ENCODE measurements around the gene SETDB2. TPM values are rescaled to one million over a fixed set of nuclear protein-coding genes. Genes with fewer than 3 reads are reported as not detected.

Gene SETDB2
- total and polyA plus RNA-seq, 5 donors from 2014 or later = 11.0 to 24.4 (median 15.0) TPM

DNA sequence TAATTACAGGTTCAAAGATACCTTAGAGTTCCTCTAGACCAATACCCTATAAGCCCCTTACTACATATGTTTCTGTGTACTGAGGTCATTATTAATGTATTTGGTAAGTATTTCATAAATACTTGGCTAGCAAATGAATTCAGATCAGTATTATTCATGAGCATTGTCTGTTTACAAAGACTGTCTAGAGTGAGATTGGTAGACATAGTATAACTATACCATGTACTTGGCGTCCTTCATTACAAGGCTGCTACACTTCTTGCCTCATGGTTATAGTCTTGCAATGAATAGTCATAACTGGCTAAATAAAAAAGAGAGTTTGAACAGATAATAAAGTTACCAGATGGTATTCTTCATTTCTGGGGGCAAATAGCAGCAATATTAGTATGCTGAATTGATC, 12.1 kb downstream of the SETDB2 start:
- Histone ChIP-seq H3K27ac (ENCODE audit: insufficient read depth, low read length, poor library complexity, severe bottlenecking) (no peak overlapping the region), H3K9me3 (ENCODE audit: control insufficient read depth in 2 of 2, low read length in 2 of 2) (no peaks in the 10 kb centered on the region), H3K4me1 (ENCODE audit: control insufficient read depth, insufficient read depth, low read length, poor library complexity, severe bottlenecking) (peaks cover 22% of the 10 kb centered on the region), H3K36me3 (ENCODE audit: control insufficient read depth, insufficient read depth, low read length) (peaks cover 15% of the 10 kb centered on the region), H3K27me3 (ENCODE audit: control insufficient read depth, insufficient read depth, low read length) (no peaks in the 10 kb centered on the region), H3K4me3 (ENCODE audit: low read depth, low read length) (no peak overlapping the region)
- peak overlapping the region in 1 of 3 donors; percentile 74 for H3K27ac Mint-ChIP-seq
- H3K4me3 Mint-ChIP-seq = peak overlapping the region in 2 of 4 donors; percentile 3 to 43
- DNase-seq (no peak), ATAC-seq (ENCODE audit: low read depth in 2 of 2) (no peak)
- no peaks in the 10 kb centered on the region for H3K9me3 Mint-ChIP-seq
- H3K36me3 Mint-ChIP-seq = peaks cover 32% of the 10 kb centered on the region
- H3K27me3 Mint-ChIP-seq = no peaks in the 10 kb centered on the region
- H3K4me1 Mint-ChIP-seq = peaks cover 5 to 49% (median 39%) of the 10 kb centered on the region in 4 donors

DNA sequence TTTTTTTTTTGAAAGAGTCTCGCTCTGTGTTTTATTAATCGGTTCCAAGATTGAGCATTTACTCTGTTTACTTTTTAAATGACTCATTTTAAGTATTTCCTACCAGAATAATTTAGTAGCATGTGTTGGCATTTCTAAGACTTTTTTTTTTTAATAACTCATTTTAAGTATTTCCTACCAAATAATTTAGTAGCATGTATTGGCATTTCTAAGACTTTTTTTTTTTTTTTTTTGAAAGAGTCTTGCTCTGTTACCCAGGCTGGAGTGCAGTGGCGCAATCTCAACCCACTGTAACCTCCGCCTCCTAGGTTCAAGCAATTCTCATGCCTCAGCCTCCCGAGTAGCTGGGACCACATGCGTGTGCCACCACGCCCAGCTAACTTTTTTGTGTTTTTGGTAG, 13.1 kb downstream of the SETDB2 start:
- Histone ChIP-seq H3K9me3 (ENCODE audit: control insufficient read depth in 2 of 2, low read length in 2 of 2) (peaks cover 4% of the 10 kb centered on the region in 2 experiments), H3K4me3 (ENCODE audit: low read depth, low read length) (no peak overlapping the region), H3K4me1 (ENCODE audit: control insufficient read depth, insufficient read depth, low read length, poor library complexity, severe bottlenecking) (peaks cover 22% of the 10 kb centered on the region), H3K27ac (ENCODE audit: insufficient read depth, low read length, poor library complexity, severe bottlenecking) (no peak overlapping the region), H3K27me3 (ENCODE audit: control insufficient read depth, insufficient read depth, low read length) (no peaks in the 10 kb centered on the region), H3K36me3 (ENCODE audit: control insufficient read depth, insufficient read depth, low read length) (peaks cover 25% of the 10 kb centered on the region)
- peaks cover 0 to 2% (median 0%) of the 10 kb centered on the region in 7 donors for H3K9me3 Mint-ChIP-seq
- no peak overlapping the region for H3K4me3 Mint-ChIP-seq
- no peaks in the 10 kb centered on the region for H3K27me3 Mint-ChIP-seq
- peaks cover 42% of the 10 kb centered on the region for H3K36me3 Mint-ChIP-seq
- ATAC-seq (ENCODE audit: low read depth in 2 of 2) = no peak
- H3K27ac Mint-ChIP-seq = peak overlapping the region in 1 of 3 donors; percentile 74
- no peak for DNase-seq
- H3K4me1 Mint-ChIP-seq = peaks cover 5 to 49% (median 35%) of the 10 kb centered on the region in 4 donors

GRCh38 chr13:49459580-49459979, 15.5 kb downstream of the SETDB2 start:
- H3K36me3 Mint-ChIP-seq = peaks cover 52% of the 10 kb centered on the region
- peaks cover 12 to 17% of the 10 kb centered on the region in 2 experiments for H3K9me3 ChIP-seq (ENCODE audit: control insufficient read depth in 2 of 2, low read length in 2 of 2)
- H3K4me1 ChIP-seq (ENCODE audit: control insufficient read depth, insufficient read depth, low read length, poor library complexity, severe bottlenecking) = peaks cover 13% of the 10 kb centered on the region
- no peak overlapping the region for H3K27ac ChIP-seq (ENCODE audit: insufficient read depth, low read length, poor library complexity, severe bottlenecking)
- ATAC-seq (ENCODE audit: low read depth in 2 of 2) (no peak), DNase-seq (no peak)
- no peaks in the 10 kb centered on the region for H3K27me3 ChIP-seq (ENCODE audit: control insufficient read depth, insufficient read depth, low read length)
- no peak overlapping the region for H3K27ac Mint-ChIP-seq
- H3K4me3 Mint-ChIP-seq = no peak overlapping the region
- peaks cover 44% of the 10 kb centered on the region for H3K36me3 ChIP-seq (ENCODE audit: control insufficient read depth, insufficient read depth, low read length)
- H3K27me3 Mint-ChIP-seq = no peaks in the 10 kb centered on the region
- peaks cover 2 to 33% (median 25%) of the 10 kb centered on the region in 4 donors for H3K4me1 Mint-ChIP-seq
- H3K4me3 ChIP-seq (ENCODE audit: low read depth, low read length) = no peak overlapping the region
- H3K9me3 Mint-ChIP-seq = peaks cover 0 to 12% (median 4%) of the 10 kb centered on the region in 7 donors

DNA sequence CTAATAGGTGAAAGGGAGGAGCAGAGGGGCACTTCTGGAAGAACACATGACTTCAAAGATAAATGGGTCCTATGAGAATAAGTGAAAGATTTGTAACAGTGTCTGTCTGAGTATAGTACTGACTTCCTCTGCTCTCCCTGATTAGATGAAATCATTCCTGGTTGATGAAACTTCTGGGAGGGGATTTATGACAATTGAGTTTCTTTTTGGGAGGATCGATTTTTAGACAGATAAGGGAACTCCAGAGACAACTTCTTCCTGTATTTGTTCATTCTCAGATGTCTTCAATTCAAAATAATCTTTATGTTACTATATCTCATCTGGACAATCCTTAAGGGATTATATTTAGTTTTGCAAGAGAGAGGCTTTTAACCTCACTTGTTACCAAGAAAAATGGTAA, 20.0 kb downstream of the SETDB2 start:
- H3K9me3 ChIP-seq (ENCODE audit: control insufficient read depth in 2 of 2, low read length in 2 of 2) = peaks cover 12 to 17% of the 10 kb centered on the region in 2 experiments
- Mint-ChIP-seq H3K27me3 (no peaks in the 10 kb centered on the region), H3K27ac (no peak overlapping the region), H3K9me3 (peaks cover 0 to 12% (median 4%) of the 10 kb centered on the region in 7 donors), H3K4me3 (no peak overlapping the region), H3K36me3 (peaks cover 58% of the 10 kb centered on the region), H3K4me1 (peaks cover 0 to 5% (median under 1%) of the 10 kb centered on the region in 4 donors)
- H3K27ac ChIP-seq (ENCODE audit: insufficient read depth, low read length, poor library complexity, severe bottlenecking) = no peak overlapping the region
- peaks cover 77% of the 10 kb centered on the region for H3K36me3 ChIP-seq (ENCODE audit: control insufficient read depth, insufficient read depth, low read length)
- DNase-seq (no peak), ATAC-seq (ENCODE audit: low read depth in 2 of 2) (no peak)
- H3K27me3 ChIP-seq (ENCODE audit: control insufficient read depth, insufficient read depth, low read length) = no peaks in the 10 kb centered on the region
- no peaks in the 10 kb centered on the region for H3K4me1 ChIP-seq (ENCODE audit: control insufficient read depth, insufficient read depth, low read length, poor library complexity, severe bottlenecking)
- H3K4me3 ChIP-seq (ENCODE audit: low read depth, low read length) = no peak overlapping the region

DNA sequence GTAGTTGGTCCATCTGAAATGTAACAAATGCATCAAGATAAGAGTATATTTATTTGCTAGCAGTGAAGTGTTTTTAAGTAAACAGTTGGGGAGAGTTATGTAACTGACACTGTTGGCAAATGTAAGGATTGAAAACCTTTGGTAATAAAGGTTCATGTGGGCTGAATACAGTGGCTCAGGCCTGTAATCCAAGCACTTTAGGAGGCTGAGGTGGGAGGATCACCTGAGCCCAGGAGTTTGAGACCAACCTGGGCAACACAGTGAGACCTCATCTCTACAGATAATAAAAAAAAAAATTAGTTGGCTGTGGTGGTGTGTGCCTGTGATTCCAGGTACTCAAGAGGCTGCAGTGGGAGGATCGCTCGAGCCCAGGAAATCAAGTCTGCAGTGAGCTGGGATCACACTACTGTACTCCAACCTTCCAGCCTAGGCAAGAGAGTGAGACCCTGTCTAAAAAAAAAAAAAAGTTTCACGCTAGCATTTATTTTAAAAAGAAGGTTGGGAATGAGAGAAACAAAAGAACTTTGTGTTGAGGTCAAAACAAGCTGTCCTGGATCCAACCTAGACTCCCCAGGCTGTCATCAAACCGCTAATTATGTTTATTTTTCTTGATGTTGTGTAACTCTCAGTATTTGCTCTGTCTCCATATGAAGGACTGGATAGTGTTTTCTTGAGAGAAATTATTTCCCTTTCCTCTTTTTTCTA, 20.7 kb downstream of the SETDB2 start:
- DNase-seq = no peak
- Mint-ChIP-seq H3K27ac (peak overlapping the region in 1 of 3 donors; percentile 20), H3K27me3 (no peaks in the 10 kb centered on the region), H3K9me3 (peaks cover 0 to 12% (median 4%) of the 10 kb centered on the region in 7 donors), H3K4me1 (peaks cover 0 to 5% (median under 1%) of the 10 kb centered on the region in 4 donors), H3K36me3 (peaks cover 63% of the 10 kb centered on the region), H3K4me3 (no peak overlapping the region)
- Histone ChIP-seq H3K4me3 (ENCODE audit: low read depth, low read length) (no peak overlapping the region), H3K27me3 (ENCODE audit: control insufficient read depth, insufficient read depth, low read length) (no peaks in the 10 kb centered on the region), H3K4me1 (ENCODE audit: control insufficient read depth, insufficient read depth, low read length, poor library complexity, severe bottlenecking) (no peaks in the 10 kb centered on the region), H3K36me3 (ENCODE audit: control insufficient read depth, insufficient read depth, low read length) (peaks cover 82% of the 10 kb centered on the region), H3K9me3 (ENCODE audit: control insufficient read depth in 2 of 2, low read length in 2 of 2) (peaks cover 12 to 17% of the 10 kb centered on the region in 2 experiments), H3K27ac (ENCODE audit: insufficient read depth, low read length, poor library complexity, severe bottlenecking) (no peak overlapping the region)
- ATAC-seq (ENCODE audit: low read depth in 2 of 2) = no peak

DNA sequence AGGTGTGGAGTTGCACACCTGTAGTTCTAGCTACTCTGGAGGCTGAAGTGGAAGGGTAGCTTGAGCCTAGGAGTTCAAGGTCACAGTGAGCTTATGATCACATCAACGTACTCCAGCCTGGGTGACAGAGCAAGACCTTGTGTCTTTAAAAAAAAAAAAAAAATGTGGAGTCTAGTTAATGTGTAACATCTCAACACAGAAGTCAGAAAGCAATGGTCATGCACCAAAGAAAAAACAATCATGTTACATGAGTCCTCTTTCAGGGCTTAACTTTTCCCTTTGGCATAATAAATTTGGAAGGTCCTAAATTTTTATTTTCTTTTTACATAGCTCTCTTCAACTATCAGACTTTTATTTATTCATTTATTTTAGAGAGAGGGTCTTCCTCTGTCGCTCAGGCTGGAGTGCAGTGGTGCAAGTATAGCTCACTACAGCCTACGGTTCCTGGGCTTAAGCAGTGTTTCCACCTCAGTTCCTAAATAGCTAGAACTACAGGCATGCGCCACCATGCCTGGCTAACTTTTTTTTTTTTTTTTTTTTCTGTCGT, 22.3 kb downstream of the SETDB2 start:
- peaks cover 88% of the 10 kb centered on the region for H3K36me3 ChIP-seq (ENCODE audit: control insufficient read depth, insufficient read depth, low read length)
- no peak overlapping the region for H3K4me3 Mint-ChIP-seq
- no peak for DNase-seq
- H3K27me3 Mint-ChIP-seq = no peaks in the 10 kb centered on the region
- peaks cover 0 to 5% (median 3%) of the 10 kb centered on the region in 4 donors for H3K4me1 Mint-ChIP-seq
- peaks cover 12 to 17% of the 10 kb centered on the region in 2 experiments for H3K9me3 ChIP-seq (ENCODE audit: control insufficient read depth in 2 of 2, low read length in 2 of 2)
- H3K27me3 ChIP-seq (ENCODE audit: control insufficient read depth, insufficient read depth, low read length) = no peaks in the 10 kb centered on the region
- no peak overlapping the region for H3K27ac ChIP-seq (ENCODE audit: insufficient read depth, low read length, poor library complexity, severe bottlenecking)
- no peaks in the 10 kb centered on the region for H3K4me1 ChIP-seq (ENCODE audit: control insufficient read depth, insufficient read depth, low read length, poor library complexity, severe bottlenecking)
- H3K4me3 ChIP-seq (ENCODE audit: low read depth, low read length) = no peak overlapping the region
- H3K36me3 Mint-ChIP-seq = peaks cover 62% of the 10 kb centered on the region
- peaks cover 0 to 12% (median 4%) of the 10 kb centered on the region in 7 donors for H3K9me3 Mint-ChIP-seq
- no peak overlapping the region for H3K27ac Mint-ChIP-seq
- no peak for ATAC-seq (ENCODE audit: low read depth in 2 of 2)

DNA sequence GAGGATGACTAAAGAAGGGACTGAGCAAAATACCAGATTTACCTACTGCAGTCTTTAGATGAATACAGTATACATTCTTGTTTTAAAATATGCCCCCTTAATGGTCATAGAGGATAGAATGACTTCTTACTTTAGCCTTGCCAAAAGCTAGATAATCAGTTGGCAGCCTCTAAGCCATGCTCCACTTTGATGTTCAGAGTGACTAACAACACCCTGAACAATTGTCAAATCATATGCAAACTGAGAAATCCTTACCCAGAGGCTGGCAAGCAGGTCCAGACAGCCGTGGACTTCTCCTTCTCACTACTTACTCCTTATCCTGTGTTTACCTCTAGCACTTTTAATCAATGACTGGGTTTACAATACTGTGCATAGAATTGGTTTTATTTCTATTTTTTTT, 28.1 kb downstream of the SETDB2 start:
- Mint-ChIP-seq H3K4me1 (peaks cover 0 to 5% (median 1%) of the 10 kb centered on the region in 4 donors), H3K27ac (no peak overlapping the region), H3K27me3 (no peaks in the 10 kb centered on the region), H3K36me3 (peaks cover 33% of the 10 kb centered on the region), H3K4me3 (no peak overlapping the region), H3K9me3 (no peaks in the 10 kb centered on the region)
- H3K36me3 ChIP-seq (ENCODE audit: control insufficient read depth, insufficient read depth, low read length) = peaks cover 88% of the 10 kb centered on the region
- H3K4me3 ChIP-seq (ENCODE audit: low read depth, low read length) = no peak overlapping the region
- H3K9me3 ChIP-seq (ENCODE audit: control insufficient read depth in 2 of 2, low read length in 2 of 2) = no peaks in the 10 kb centered on the region
- ATAC-seq (ENCODE audit: low read depth in 2 of 2) (no peak), DNase-seq (no peak)
- H3K27ac ChIP-seq (ENCODE audit: insufficient read depth, low read length, poor library complexity, severe bottlenecking) = no peak overlapping the region
- H3K27me3 ChIP-seq (ENCODE audit: control insufficient read depth, insufficient read depth, low read length) = no peaks in the 10 kb centered on the region
- no peaks in the 10 kb centered on the region for H3K4me1 ChIP-seq (ENCODE audit: control insufficient read depth, insufficient read depth, low read length, poor library complexity, severe bottlenecking)
